Gastroesophageal sphincter (tissue), 3 donors: Measurements from ENCODE around the gene MDM4.

Experiments
- POLR2A ChIP-seq, 2 donors: fragments of 450-650 bp; IDR thresholded peaks; one replicate each; pipeline ENCODE4 v1.6.1; 2017; ENCODE audit warnings: antibody characterized with exemption in 2 of 2, mild to moderate bottlenecking in 2 of 2, moderate library complexity in 1 of 2
- POLR2AphosphoS5 ChIP-seq: sonication (generic); formaldehyde crosslinking; IDR thresholded peaks from one replicate; pipeline ENCODE4 v1.6.1; 2017; ENCODE audit warnings: antibody characterized with exemption
- TF ChIP-seq, protein P1 (sequence below), 4 experiments: fragments of 200-600 bp in 2 of 4; fragments of 450-650 bp in 2 of 4; sonication (generic) in 1 of 4; IDR thresholded peaks; one replicate each; pipeline ENCODE4 v1.5.1; 2017 to 2019; ENCODE audit warnings: antibody characterized with exemption in 4 of 4, mild to moderate bottlenecking in 2 of 4, moderate library complexity in 2 of 4

DNA sequence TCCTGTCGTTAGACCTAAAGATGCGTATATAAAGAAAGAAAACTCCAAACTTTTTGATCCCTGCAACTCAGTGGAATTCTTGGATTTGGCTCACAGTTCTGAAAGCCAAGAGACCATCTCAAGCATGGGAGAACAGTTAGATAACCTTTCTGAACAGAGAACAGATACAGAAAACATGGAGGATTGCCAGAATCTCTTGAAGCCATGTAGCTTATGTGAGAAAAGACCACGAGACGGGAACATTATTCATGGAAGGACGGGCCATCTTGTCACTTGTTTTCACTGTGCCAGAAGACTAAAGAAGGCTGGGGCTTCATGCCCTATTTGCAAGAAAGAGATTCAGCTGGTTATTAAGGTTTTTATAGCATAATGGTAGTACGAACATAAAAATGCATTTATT, 33.1 kb downstream of the MDM4 start:
- TF ChIP-seq POLR2AphosphoS5 (no peak), POLR2A (IDR thresholded peaks at IDR 0.05) (no peak)
- TF ChIP-seq, protein P1, sequence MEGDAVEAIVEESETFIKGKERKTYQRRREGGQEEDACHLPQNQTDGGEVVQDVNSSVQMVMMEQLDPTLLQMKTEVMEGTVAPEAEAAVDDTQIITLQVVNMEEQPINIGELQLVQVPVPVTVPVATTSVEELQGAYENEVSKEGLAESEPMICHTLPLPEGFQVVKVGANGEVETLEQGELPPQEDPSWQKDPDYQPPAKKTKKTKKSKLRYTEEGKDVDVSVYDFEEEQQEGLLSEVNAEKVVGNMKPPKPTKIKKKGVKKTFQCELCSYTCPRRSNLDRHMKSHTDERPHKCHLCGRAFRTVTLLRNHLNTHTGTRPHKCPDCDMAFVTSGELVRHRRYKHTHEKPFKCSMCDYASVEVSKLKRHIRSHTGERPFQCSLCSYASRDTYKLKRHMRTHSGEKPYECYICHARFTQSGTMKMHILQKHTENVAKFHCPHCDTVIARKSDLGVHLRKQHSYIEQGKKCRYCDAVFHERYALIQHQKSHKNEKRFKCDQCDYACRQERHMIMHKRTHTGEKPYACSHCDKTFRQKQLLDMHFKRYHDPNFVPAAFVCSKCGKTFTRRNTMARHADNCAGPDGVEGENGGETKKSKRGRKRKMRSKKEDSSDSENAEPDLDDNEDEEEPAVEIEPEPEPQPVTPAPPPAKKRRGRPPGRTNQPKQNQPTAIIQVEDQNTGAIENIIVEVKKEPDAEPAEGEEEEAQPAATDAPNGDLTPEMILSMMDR (IDR thresholded peaks at IDR 0.05): no peak
